Neural progenitor cell (in vitro differentiated cells): ENCODE data around the gene CAP2.

ENCODE experiments used
- EZH2 ChIP-seq: fragments of 200-600 bp; sonication (generic); IDR thresholded peaks from 2 replicates; pipeline ENCODE4 v1.6.1; 2017; ENCODE audit warnings: antibody characterized with exemption, mild to moderate bottlenecking, moderate library complexity
- EZH2phosphoT487 ChIP-seq: fragments of 200-600 bp; sonication (generic); IDR thresholded peaks from 2 replicates; pipeline ENCODE4 v1.6.1; 2017; ENCODE audit warnings: antibody characterized with exemption
- TF ChIP-seq, protein P1 (sequence below): fragments of 200-600 bp; sonication (generic); IDR thresholded peaks from 2 replicates; pipeline ENCODE4 v1.5.1; 2017; ENCODE audit warnings: antibody characterized with exemption, mild to moderate bottlenecking

DNA sequence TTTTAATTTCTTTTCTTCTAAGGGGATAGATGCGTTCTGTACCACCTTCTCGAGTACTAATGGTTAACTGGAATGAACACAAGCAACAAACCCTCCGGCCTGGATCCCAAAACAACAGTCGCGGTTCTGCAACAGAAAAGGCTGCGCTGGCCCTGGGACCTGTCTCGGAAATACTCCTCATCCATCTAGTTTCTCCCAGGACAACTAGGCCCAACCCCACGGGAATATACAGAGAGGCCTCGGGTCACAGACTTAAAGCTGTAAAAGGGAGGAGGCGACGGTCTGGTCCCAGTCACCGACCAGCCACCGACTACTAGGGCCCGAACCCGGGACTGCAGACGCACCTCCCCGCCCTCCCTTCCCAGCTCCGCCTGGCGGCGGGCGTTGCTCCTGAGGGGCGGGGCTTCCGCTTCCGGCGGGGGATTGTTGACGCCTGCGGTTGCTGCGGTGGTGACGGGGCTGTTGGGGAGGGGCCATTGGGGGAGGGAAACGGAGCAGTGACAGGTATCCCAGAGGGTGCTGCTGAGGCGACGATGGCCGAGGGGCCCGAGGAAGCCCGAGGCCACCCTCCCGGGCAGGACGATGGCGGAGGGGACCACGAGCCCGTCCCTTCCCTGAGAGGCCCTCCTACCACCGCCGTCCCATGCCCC, 206.6 kb downstream of the CAP2 start, which contains the start of gene FAM8A1:
- TF ChIP-seq, protein P1, sequence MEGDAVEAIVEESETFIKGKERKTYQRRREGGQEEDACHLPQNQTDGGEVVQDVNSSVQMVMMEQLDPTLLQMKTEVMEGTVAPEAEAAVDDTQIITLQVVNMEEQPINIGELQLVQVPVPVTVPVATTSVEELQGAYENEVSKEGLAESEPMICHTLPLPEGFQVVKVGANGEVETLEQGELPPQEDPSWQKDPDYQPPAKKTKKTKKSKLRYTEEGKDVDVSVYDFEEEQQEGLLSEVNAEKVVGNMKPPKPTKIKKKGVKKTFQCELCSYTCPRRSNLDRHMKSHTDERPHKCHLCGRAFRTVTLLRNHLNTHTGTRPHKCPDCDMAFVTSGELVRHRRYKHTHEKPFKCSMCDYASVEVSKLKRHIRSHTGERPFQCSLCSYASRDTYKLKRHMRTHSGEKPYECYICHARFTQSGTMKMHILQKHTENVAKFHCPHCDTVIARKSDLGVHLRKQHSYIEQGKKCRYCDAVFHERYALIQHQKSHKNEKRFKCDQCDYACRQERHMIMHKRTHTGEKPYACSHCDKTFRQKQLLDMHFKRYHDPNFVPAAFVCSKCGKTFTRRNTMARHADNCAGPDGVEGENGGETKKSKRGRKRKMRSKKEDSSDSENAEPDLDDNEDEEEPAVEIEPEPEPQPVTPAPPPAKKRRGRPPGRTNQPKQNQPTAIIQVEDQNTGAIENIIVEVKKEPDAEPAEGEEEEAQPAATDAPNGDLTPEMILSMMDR = peak; percentile 56
- TF ChIP-seq EZH2 (no peak), EZH2phosphoT487 (peak; percentile 2)
